Peyer's patch (tissue), 4 donors: Measurements from ENCODE around the gene NANOS3.

ENCODE experiments used
- POLR2A ChIP-seq, 2 donors: fragments of 450-650 bp; IDR thresholded peaks; one replicate each; pipeline ENCODE4 v1.5.1; 2017; ENCODE audit warnings: antibody characterized with exemption in 2 of 2, mild to moderate bottlenecking in 2 of 2, moderate library complexity in 2 of 2
- TF ChIP-seq, protein P1 (sequence below), 6 experiments: fragments of 450-650 bp in 4 of 6; fragments of 200-600 bp in 2 of 6; sonication (generic) in 1 of 6; IDR thresholded peaks; one replicate each; pipeline ENCODE4 v1.5.1; 2017 to 2019; ENCODE audit warnings: antibody characterized with exemption in 6 of 6, mild to moderate bottlenecking in 3 of 6, moderate library complexity in 1 of 6

DNA sequence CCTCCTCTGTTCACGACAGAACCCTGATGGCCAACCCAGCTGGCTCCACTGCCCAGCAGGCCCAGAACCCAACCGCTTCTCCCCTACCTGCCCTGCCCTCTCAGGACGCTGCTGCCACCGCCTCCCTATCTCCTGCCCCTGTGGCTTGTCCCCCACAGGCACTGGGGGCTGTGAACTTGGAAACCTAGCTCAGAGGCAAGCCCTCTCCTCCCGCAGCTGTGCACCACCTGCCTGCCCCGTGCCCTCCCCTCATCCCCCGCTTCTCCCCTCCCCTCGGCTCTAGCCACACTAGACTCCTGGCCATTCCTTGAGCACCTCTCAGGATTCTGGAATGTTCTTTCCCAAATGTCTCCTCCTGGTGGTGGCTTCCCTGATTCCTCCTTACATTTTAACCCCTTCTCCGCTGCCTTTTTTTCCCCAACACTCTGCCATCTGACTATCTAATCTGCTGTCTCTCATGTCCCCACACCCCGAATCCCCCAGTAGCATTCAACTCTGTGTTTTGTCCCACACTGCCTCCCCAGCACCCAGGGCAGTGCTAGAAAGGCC is 6.7 kb downstream of the NANOS3 start:
- TF ChIP-seq, protein P1, sequence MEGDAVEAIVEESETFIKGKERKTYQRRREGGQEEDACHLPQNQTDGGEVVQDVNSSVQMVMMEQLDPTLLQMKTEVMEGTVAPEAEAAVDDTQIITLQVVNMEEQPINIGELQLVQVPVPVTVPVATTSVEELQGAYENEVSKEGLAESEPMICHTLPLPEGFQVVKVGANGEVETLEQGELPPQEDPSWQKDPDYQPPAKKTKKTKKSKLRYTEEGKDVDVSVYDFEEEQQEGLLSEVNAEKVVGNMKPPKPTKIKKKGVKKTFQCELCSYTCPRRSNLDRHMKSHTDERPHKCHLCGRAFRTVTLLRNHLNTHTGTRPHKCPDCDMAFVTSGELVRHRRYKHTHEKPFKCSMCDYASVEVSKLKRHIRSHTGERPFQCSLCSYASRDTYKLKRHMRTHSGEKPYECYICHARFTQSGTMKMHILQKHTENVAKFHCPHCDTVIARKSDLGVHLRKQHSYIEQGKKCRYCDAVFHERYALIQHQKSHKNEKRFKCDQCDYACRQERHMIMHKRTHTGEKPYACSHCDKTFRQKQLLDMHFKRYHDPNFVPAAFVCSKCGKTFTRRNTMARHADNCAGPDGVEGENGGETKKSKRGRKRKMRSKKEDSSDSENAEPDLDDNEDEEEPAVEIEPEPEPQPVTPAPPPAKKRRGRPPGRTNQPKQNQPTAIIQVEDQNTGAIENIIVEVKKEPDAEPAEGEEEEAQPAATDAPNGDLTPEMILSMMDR (IDR thresholded peaks at IDR 0.05), result no peak
- TF ChIP-seq POLR2A (IDR thresholded peaks at IDR 0.05), result no peak
